HCT116 (cell line): ENCODE results near the gene SLC35F3. TPM values are rescaled to one million over a fixed set of nuclear protein-coding genes. Genes with fewer than 3 reads are reported as not detected.

Experiments used
- ATAC-seq: fragments of 200-7000 bp; cut with Tn5 transposase; 2 replicates; pipeline ENCODE4 v1.9.1; 2020; ENCODE audit warnings: mild to moderate bottlenecking, moderate library complexity
- BruUV-seq: library from RNA; stranded (reverse); fragments of 400-500 nt; replicated peaks from 2 replicates; lab custom pipeline; 2021; lab: Mats Ljungman, UMichigan
- CTCF ChIA-PET: fragments of 300-600 bp; sonication (Branson Sonifier 250); formaldehyde crosslinking; loops from one replicate; lab custom pipeline; 2021; ENCODE audit warnings: antibody characterized with exemption; lab: Charles Lee
- POLR2A ChIA-PET: fragments of 300-600, 350-600 bp; sonication (Branson Sonifier 250); formaldehyde crosslinking; loops from one replicate; lab custom pipeline; 2021; ENCODE audit warnings: antibody characterized with exemption; lab: Charles Lee
- RAD21 ChIA-PET, 2 experiments: fragments of 300-600 bp; sonication (Branson Sonifier 250); formaldehyde crosslinking; loops; one replicate each; lab custom pipeline; 2023; ENCODE audit warnings: low total read pairs in 2 of 2; ENCODE audit not compliant: uncharacterized antibody in 2 of 2, unreplicated experiment in 2 of 2, low non-redundant PET in 1 of 2; lab: Charles Lee
- DNase-seq: peaks from one replicate; pipeline ENCODE4 v3.0.0-alpha.2; 2010; ENCODE audit warnings: low read depth, low spot score
- H2AFZ ChIP-seq: fragments of 200-600 bp; shearing (Covaris generic), sonication (generic); 2 replicates; pipeline ENCODE4 v1.6.1; 2017; ENCODE audit warnings: low read depth, mixed run types, mixed read lengths, antibody characterized with exemption, low read length; ENCODE audit not compliant: poor library complexity, severe bottlenecking
- H3K27ac ChIP-seq: 2 replicates; pipeline ENCODE4 v1.5.1; 2012; ENCODE audit warnings: low read depth, low read length
- H3K27me3 ChIP-seq: fragments of 200-600 bp; sonication (generic); 2 replicates; pipeline ENCODE4 v1.6.1; 2016; ENCODE audit warnings: mixed run types, low read length, mixed read lengths; ENCODE audit not compliant: insufficient read depth
- H3K36me3 ChIP-seq, 2 experiments: fragments of 200-500 bp in 1 of 2; fragments of 200-600 bp in 1 of 2; sonication (Bioruptor generic) in 1 of 2; sonication (generic) in 1 of 2; 2 replicates each; pipeline versions ENCODE4 v1.5.1 to v1.6.1; 2014 to 2016; ENCODE audit warnings: low read length in 2 of 2, inconsistent platforms in 1 of 2, mixed read lengths in 1 of 2, mixed run types in 1 of 2; ENCODE audit not compliant: insufficient read depth in 2 of 2, control insufficient read depth in 1 of 2
- H3K4me1 ChIP-seq, 2 experiments: fragments of 200-600 bp in 1 of 2; sonication (generic) in 1 of 2; 2 replicates each; pipeline versions ENCODE4 v1.5.1 to v1.6.1; 2012 to 2017; ENCODE audit warnings: low read length in 2 of 2, inconsistent platforms in 1 of 2, mild to moderate bottlenecking in 1 of 2, mixed read lengths in 1 of 2, mixed run types in 1 of 2, moderate library complexity in 1 of 2; ENCODE audit not compliant: insufficient read depth in 2 of 2, control insufficient read depth in 1 of 2
- H3K4me2 ChIP-seq: fragments of 200-600 bp; sonication (generic); 2 replicates; pipeline ENCODE4 v1.6.1; 2017; ENCODE audit warnings: mixed run types, low read length, mixed read lengths
- H3K4me3 ChIP-seq, 2 experiments: fragments of 200-600 bp in 1 of 2; sonication (generic) in 1 of 2; replicated peaks in 1 of 2; 2 replicates each; pipeline ENCODE4 v1.5.1; 2011 to 2016; ENCODE audit warnings: low read length in 2 of 2, control low read depth in 1 of 2, low read depth in 1 of 2, mild to moderate bottlenecking in 1 of 2, mixed read lengths in 1 of 2, mixed run types in 1 of 2
- H3K79me2 ChIP-seq: fragments of 200-600 bp; sonication (generic); 2 replicates; pipeline ENCODE4 v1.6.1; 2017; ENCODE audit warnings: mild to moderate bottlenecking, mixed run types, low read length, moderate library complexity, mixed read lengths; ENCODE audit not compliant: insufficient read depth
- H3K9ac ChIP-seq: fragments of 200-600 bp; sonication (generic); 2 replicates; pipeline ENCODE4 v1.6.1; 2016; ENCODE audit warnings: low read length, mixed read lengths
- H3K9me2 ChIP-seq: fragments of 200-600 bp; sonication (generic), shearing (Covaris generic); 2 replicates; pipeline ENCODE4 v1.6.1; 2017; ENCODE audit warnings: mixed run types, mild to moderate bottlenecking, moderate library complexity; ENCODE audit not compliant: insufficient read depth
- H3K9me3 ChIP-seq, 2 experiments: fragments of 200-500 bp in 1 of 2; fragments of 200-600 bp in 1 of 2; sonication (Bioruptor generic) in 1 of 2; sonication (generic) in 1 of 2; 2 replicates each; pipeline ENCODE4 v1.6.1; 2014 to 2017; ENCODE audit warnings: low read length in 2 of 2, mixed read lengths in 2 of 2, inconsistent platforms in 1 of 2, low read depth in 1 of 2, mild to moderate bottlenecking in 1 of 2, mixed run types in 1 of 2, moderate library complexity in 1 of 2; ENCODE audit not compliant: control insufficient read depth in 1 of 2, insufficient read depth in 1 of 2
- H4K20me1 ChIP-seq: fragments of 200-600 bp; sonication (generic), shearing (Covaris generic); 2 replicates; pipeline ENCODE4 v1.6.1; 2017; ENCODE audit warnings: mixed run types, mild to moderate bottlenecking, moderate library complexity; ENCODE audit not compliant: insufficient read depth
- EGR1 ChIP-seq: IDR thresholded peaks from 2 replicates; pipeline ENCODE4 v1.6.1; 2012; ENCODE audit warnings: low read depth
- EZH2 ChIP-seq: fragments of 200-600 bp; sonication (generic); IDR thresholded peaks from 2 replicates; pipeline ENCODE4 v1.6.1; 2017; ENCODE audit warnings: antibody characterized with exemption, mixed run types
- JUND ChIP-seq: IDR thresholded peaks from 2 replicates; pipeline ENCODE4 v1.6.1; 2012
- REST ChIP-seq: IDR thresholded peaks from 2 replicates; pipeline ENCODE4 v1.6.1; 2012; ENCODE audit warnings: low read depth
- SIN3A ChIP-seq: IDR thresholded peaks from 2 replicates; pipeline ENCODE4 v1.6.1; 2012; ENCODE audit warnings: low read depth
- ZFX ChIP-seq: fragments of 450-650 bp; IDR thresholded peaks from 2 replicates; pipeline ENCODE4 v1.6.1; 2017
- ZNF274 ChIP-seq: fragments of 200-500 bp; sonication (Bioruptor generic); IDR thresholded peaks from 2 replicates; pipeline ENCODE4 v1.6.1; 2014; ENCODE audit warnings: mild to moderate bottlenecking, low read depth, low read length, inconsistent platforms
- intact Hi-C: fragments of 100-400 bp; cut with micrococcal nuclease; formaldehyde crosslinking; loops from 2 replicates; pipeline ENCODE4 v1.10.0; 2022
- total RNA-seq: library from RNA; stranded (reverse); gene quantifications from one replicate; pipeline ENCODE4 v1.2.1, GENCODE V29; 2021; ENCODE audit not compliant: unreplicated experiment

The SLC35F3 gene
- total RNA-seq, 1 experiment from 2014 or later, result 6.4 TPM

- Histone ChIP-seq H3K4me2 (no peak overlapping the region), H3K9me2 (no peaks in the 10 kb centered on the region), H3K79me2 (no peaks in the 10 kb centered on the region), H3K4me3 (no peak overlapping the region), H3K27me3 (no peaks in the 10 kb centered on the region), H2AFZ (no peak overlapping the region), H3K36me3 (no peaks in the 10 kb centered on the region), H3K9ac (no peak overlapping the region), H3K4me1 (peaks cover 0 to 12% of the 10 kb centered on the region in 2 experiments; a peak in 2 of 4 replicates), H4K20me1 (no peaks in the 10 kb centered on the region), H3K27ac (no peak overlapping the region), H3K9me3 (no peaks in the 10 kb centered on the region)
- POLR2A ChIA-PET, result no interaction called here
- DNase-seq (no peak), ATAC-seq (no peak)
- RAD21 ChIA-PET, result interaction anchor here in 1 of 2 experiments (0.7 kb wide), 1 partner anchor 666 kb away, joined by 3 read pairs; no protein-coding TSS in a partner anchor
- intact Hi-C loops, result no loop called here
- BruUV-seq, result no TSS peak
- CTCF ChIA-PET, result no interaction called here
- TF ChIP-seq ZNF274 (no peak), EZH2 (no peak), SIN3A (no peak), EGR1 (no peak)
These were observed 360.4 kb downstream of the SLC35F3 start for GRCh38 chr1:234264832-234265231.

DNA sequence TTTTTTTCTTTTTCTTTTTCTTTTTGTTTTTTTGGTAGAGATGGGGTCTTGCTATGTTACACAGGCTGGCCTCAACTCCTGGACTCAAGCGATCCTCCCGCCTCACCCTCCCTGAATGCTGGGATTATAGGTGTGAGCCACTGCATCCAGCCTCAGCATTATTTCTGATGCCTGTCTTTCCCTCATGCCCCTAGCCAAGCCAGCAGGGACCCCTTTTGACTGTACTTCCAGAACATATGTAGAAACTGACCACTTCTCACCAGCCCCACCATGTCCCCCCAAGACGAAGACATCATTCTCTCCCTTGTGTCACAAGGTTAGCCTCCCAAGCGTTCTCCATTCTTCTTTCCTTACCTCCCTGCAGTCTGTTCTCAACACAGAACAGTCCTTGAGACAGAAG is 360.8 kb downstream of the SLC35F3 start:
- H3K27ac ChIP-seq, result no peak overlapping the region
- CTCF ChIA-PET, result no interaction called here
- no peaks in the 10 kb centered on the region for H3K79me2 ChIP-seq
- intact Hi-C loops, result no loop called here
- no peaks in the 10 kb centered on the region for H3K36me3 ChIP-seq
- H4K20me1 ChIP-seq, result no peaks in the 10 kb centered on the region
- no peak overlapping the region for H3K4me3 ChIP-seq
- BruUV-seq, result no TSS peak
- H2AFZ ChIP-seq, result no peak overlapping the region
- no peaks in the 10 kb centered on the region for H3K9me3 ChIP-seq
- DNase-seq (no peak), ATAC-seq (no peak)
- RAD21 ChIA-PET, result no interaction called here
- POLR2A ChIA-PET, result no interaction called here
- TF ChIP-seq REST, result no peak
- TF ChIP-seq JUND, result no peak
- TF ChIP-seq ZFX, result no peak
- no peak overlapping the region for H3K4me2 ChIP-seq
- no peaks in the 10 kb centered on the region for H3K27me3 ChIP-seq
- H3K9ac ChIP-seq, result no peak overlapping the region
- H3K9me2 ChIP-seq, result no peaks in the 10 kb centered on the region
- H3K4me1 ChIP-seq, result peaks cover 0 to 8% of the 10 kb centered on the region in 2 experiments; a peak in 2 of 4 replicates
